ENCODE measurements around the gene ANKRD23. TPM values are rescaled to one million over a fixed set of nuclear protein-coding genes. Genes with fewer than 3 reads are reported as not detected.

The ANKRD23 gene
- polyA plus RNA-seq, 1 of the 3 experiments (the other 2 are of a cell fraction): 3.1 TPM

DNA sequence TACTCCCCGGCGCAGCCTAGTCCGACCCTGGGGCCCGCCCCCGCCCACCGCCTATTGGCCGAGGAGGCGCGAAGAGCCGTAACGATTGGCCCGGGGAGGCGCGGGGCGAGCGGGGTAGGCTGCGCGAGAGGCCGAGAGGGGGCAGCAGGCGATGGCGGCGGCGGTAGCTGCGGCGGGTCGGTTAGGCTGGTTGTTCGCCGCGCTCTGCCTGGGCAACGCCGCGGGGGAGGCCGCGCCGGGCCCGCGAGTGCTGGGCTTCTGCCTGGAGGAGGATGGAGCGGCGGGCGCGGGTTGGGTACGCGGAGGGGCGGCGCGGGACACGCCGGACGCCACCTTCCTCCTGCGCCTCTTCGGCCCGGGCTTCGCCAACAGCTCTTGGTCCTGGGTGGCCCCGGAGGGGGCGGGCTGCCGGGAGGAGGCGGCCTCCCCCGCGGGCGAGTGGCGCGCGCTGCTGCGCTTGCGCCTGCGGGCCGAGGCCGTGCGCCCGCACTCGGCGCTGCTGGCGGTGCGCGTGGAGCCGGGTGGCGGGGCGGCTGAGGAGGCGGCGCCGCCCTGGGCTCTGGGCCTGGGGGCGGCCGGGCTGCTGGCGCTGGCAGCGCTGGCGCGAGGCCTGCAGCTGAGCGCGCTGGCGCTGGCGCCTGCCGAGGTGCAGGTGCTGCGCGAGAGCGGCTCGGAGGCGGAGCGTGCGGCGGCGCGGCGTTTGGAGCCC is 27.5 kb downstream of the ANKRD23 start, which contains the start of gene CNNM3:
CNNM3 (plus strand) TSS at position 142 of the 709 bp plus-strand sequence; CDS start at position 152, 10 bp downstream.
- H3K9ac ChIP-seq: peak within 1 kb of the TSS; percentile 65
- ChIA-PET POLR2A (interaction anchor here (0.8 to 1.5 kb wide), 3 partner anchors 28 to 52 kb away, joined by 3 to 5 read pairs (median 3); partner anchors contain the start of gene ANKRD39), CTCF (interaction anchor here (0.6 to 6.1 kb wide), 14 partner anchors 10 to 297 kb away, joined by 3 to 35 read pairs (median 3); partner anchors contain the start of genes ANKRD36 and ANKRD39)
- no peaks in the 10 kb centered on the region for H3K9me2 ChIP-seq
- DNase-seq: peak; percentile 99
- peaks cover 5 to 40% of the 10 kb centered on the region in 2 experiments; a peak in 3 of 4 replicates for H3K4me1 ChIP-seq (ENCODE audit: control insufficient read depth in 1 of 2, insufficient read depth in 2 of 2, low read depth in 1 of 2, low read length in 1 of 2)
- H3K9me3 ChIP-seq: no peaks in the 10 kb centered on the region
- H3K27ac ChIP-seq (ENCODE audit: low read depth in 2 of 2, low read length in 1 of 2): peak within 1 kb of the TSS; percentile 39 to 91; a peak in 2 of 4 replicates
- no peaks in the 10 kb centered on the region for H3K27me3 ChIP-seq (ENCODE audit: insufficient read depth)
- H3K4me2 ChIP-seq: peak within 1 kb of the TSS; percentile 99
- peak within 1 kb of the TSS; percentile 93 for H2AFZ ChIP-seq (ENCODE audit: low read depth)
- peaks cover 26% of the 10 kb centered on the region for H4K20me1 ChIP-seq (ENCODE audit: insufficient read depth)
- peaks cover 7% of the 10 kb centered on the region; the same call in 1 of the 2 replicates for H3K79me2 ChIP-seq (ENCODE audit: insufficient read depth)
- H3K4me3 ChIP-seq (ENCODE audit: low read depth in 2 of 2, low read length in 1 of 2): peak within 1 kb of the TSS; percentile 73 to 76
- H3K36me3 ChIP-seq (replicated peaks in 1 of 2; ENCODE audit: control insufficient read depth in 1 of 2, insufficient read depth in 2 of 2, low read length in 1 of 2): no peaks in the 10 kb centered on the region
- peaks cover 4% of the 10 kb centered on the region for H3F3A ChIP-seq (replicated peaks; ENCODE audit: insufficient read depth)
- no CpG with 5 or more reads among the region's 103 CpGs for WGBS (ENCODE audit: low lambda C conversion rate)
- TF ChIP-seq FOXJ3 (CRISPR knock-in tag; IDR thresholded peaks at IDR 0.05) (0 out of 2 replicates have a peak, but pooled peaks have one; percentile 20), EP300 (IDR thresholded peaks at IDR 0.05; ENCODE audit: borderline replicate concordance in 1 of 2, low read depth in 1 of 2, low read length in 1 of 2) (peak in 1 of 2 experiments; percentile 6; a peak in 1 of 4 replicates), POLR2AphosphoS5 (IDR thresholded peaks at IDR 0.05; ENCODE audit: low read depth, low read length) (no peak), YY1 (IDR thresholded peaks at IDR 0.05; ENCODE audit: low read depth) (peak; percentile 80), TAF1 (IDR thresholded peaks at IDR 0.05; ENCODE audit: borderline replicate concordance, low read depth, low read length) (peak; percentile 46; the same call in 1 of the 2 replicates), JUND (IDR thresholded peaks at IDR 0.05) (no peak), NRF1 (IDR thresholded peaks at IDR 0.05; ENCODE audit: low read depth, low read length) (peak; percentile 71), CHD2 (IDR thresholded peaks at IDR 0.05; ENCODE audit: low read length, partially characterized antibody) (no peak), MEF2A (IDR thresholded peaks at IDR 0.05; ENCODE audit: borderline replicate concordance, low read depth) (no peak)
- TF ChIP-seq, protein P1, sequence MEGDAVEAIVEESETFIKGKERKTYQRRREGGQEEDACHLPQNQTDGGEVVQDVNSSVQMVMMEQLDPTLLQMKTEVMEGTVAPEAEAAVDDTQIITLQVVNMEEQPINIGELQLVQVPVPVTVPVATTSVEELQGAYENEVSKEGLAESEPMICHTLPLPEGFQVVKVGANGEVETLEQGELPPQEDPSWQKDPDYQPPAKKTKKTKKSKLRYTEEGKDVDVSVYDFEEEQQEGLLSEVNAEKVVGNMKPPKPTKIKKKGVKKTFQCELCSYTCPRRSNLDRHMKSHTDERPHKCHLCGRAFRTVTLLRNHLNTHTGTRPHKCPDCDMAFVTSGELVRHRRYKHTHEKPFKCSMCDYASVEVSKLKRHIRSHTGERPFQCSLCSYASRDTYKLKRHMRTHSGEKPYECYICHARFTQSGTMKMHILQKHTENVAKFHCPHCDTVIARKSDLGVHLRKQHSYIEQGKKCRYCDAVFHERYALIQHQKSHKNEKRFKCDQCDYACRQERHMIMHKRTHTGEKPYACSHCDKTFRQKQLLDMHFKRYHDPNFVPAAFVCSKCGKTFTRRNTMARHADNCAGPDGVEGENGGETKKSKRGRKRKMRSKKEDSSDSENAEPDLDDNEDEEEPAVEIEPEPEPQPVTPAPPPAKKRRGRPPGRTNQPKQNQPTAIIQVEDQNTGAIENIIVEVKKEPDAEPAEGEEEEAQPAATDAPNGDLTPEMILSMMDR (IDR thresholded peaks at IDR 0.05): peak; percentile 55
- TF ChIP-seq, protein P2, sequence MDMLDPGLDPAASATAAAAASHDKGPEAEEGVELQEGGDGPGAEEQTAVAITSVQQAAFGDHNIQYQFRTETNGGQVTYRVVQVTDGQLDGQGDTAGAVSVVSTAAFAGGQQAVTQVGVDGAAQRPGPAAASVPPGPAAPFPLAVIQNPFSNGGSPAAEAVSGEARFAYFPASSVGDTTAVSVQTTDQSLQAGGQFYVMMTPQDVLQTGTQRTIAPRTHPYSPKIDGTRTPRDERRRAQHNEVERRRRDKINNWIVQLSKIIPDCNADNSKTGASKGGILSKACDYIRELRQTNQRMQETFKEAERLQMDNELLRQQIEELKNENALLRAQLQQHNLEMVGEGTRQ (IDR thresholded peaks at IDR 0.05; ENCODE audit: borderline replicate concordance, low read depth, low read length): 0 out of 2 replicates have a peak, but pooled peaks have one; percentile 2
- TF ChIP-seq, protein P3, sequence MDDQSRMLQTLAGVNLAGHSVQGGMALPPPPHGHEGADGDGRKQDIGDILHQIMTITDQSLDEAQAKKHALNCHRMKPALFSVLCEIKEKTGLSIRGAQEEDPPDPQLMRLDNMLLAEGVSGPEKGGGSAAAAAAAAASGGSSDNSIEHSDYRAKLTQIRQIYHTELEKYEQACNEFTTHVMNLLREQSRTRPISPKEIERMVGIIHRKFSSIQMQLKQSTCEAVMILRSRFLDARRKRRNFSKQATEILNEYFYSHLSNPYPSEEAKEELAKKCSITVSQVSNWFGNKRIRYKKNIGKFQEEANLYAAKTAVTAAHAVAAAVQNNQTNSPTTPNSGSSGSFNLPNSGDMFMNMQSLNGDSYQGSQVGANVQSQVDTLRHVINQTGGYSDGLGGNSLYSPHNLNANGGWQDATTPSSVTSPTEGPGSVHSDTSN (IDR thresholded peaks at IDR 0.05): peak; percentile 43
- TF ChIP-seq, protein P4, sequence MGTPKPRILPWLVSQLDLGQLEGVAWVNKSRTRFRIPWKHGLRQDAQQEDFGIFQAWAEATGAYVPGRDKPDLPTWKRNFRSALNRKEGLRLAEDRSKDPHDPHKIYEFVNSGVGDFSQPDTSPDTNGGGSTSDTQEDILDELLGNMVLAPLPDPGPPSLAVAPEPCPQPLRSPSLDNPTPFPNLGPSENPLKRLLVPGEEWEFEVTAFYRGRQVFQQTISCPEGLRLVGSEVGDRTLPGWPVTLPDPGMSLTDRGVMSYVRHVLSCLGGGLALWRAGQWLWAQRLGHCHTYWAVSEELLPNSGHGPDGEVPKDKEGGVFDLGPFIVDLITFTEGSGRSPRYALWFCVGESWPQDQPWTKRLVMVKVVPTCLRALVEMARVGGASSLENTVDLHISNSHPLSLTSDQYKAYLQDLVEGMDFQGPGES (IDR thresholded peaks at IDR 0.05; ENCODE audit: low read depth, low read length): peak; percentile 28; the same call in 1 of the 2 replicates
